GM19395 (cell line): ENCODE results near the gene ACRV1.

Experiments
- ATAC-seq: cut with Tn5 transposase; IDR thresholded peaks from one replicate; pipeline ENCODE4 v1.9.1; 2021; ENCODE audit warnings: mild to moderate bottlenecking, moderate library complexity; ENCODE audit not compliant: unreplicated experiment

Gene ACRV1

GRCh38 chr11:125662689-125663088 lies 18.0 kb downstream of the ACRV1 start:
- no peak for ATAC-seq

- ATAC-seq, result no peak
These were observed 31.0 kb downstream of the ACRV1 start for GRCh38 chr11:125649465-125650166.

GRCh38 chr11:125645871-125646270 lies 34.8 kb downstream of the ACRV1 start:
- ATAC-seq, result no peak

GRCh38 chr11:125638315-125638714 lies 42.3 kb downstream of the ACRV1 start:
- no peak for ATAC-seq

GRCh38 chr11:125637840-125638239 lies 42.8 kb downstream of the ACRV1 start:
- ATAC-seq, result no peak

- no peak for ATAC-seq
These were observed 53.3 kb downstream of the ACRV1 start for GRCh38 chr11:125627236-125627910.

- ATAC-seq, result peak; percentile 43
These were observed 54.2 kb downstream of the ACRV1 start for GRCh38 chr11:125626288-125626950.

GRCh38 chr11:125625630-125626287 lies 54.9 kb downstream of the ACRV1 start:
- peak; percentile 85 for ATAC-seq

GRCh38 chr11:125625225-125625629 lies 55.4 kb downstream of the ACRV1 start:
- ATAC-seq, result peak; percentile 41

- ATAC-seq, result no peak
These were observed 55.9 kb downstream of the ACRV1 start, which contains the start of gene CHEK1 for GRCh38 chr11:125624756-125625213. Gene CHEK1, plus strand, starts transcription at chr11:125625163. Its CDS starts 1,606 bp downstream, at chr11:125626769.

GRCh38 chr11:125623064-125623463 lies 57.6 kb downstream of the ACRV1 start:
- no peak for ATAC-seq

- no peak for ATAC-seq
These were observed 58.7 kb downstream of the ACRV1 start for GRCh38 chr11:125621995-125622394.
